ENCODE measurements around the gene ABHD17C.

Gene ABHD17C

DNA sequence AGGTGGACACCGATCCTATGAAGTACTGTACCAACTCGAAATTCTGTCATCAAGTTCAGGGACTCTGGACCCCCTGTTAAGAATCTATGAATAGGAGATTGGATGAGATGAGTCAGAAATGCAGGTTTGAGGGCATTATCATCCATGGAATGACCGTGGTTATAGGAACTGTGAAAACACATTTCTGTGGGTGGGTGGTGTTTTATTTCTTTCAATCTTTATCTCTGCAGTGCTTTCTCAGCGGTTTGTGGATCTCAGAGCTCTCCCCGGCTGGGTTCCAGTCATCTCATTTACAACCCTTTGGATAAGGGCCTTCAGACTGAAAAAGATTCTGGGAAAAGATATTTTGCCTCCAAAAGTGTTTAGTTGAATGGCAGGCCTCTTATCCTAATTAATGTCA lies 5.4 kb upstream of the ABHD17C start:
- DNase-seq (ENCODE audit: low read depth, low spot score) = no peak

DNA sequence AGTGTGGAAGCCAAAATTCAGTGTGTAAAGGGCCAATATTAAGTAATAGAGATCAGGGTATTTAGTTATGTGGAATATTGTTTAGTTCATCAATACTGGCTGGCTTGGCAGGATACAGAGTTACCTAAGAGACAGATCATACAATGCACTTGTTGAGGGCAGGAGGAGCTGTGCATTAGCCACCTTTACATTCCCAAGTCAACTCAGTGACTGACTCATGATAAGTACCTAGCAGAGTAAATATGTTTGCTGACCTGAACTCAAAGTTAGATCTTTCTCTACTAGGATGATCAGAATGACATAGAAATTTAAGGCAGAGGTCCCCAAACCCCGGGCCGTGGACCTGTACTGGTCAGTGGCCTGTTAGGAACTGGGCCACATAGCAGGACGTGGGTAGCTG lies 3.5 kb upstream of the ABHD17C start:
- DNase-seq (ENCODE audit: low read depth, low spot score) = no peak

DNA sequence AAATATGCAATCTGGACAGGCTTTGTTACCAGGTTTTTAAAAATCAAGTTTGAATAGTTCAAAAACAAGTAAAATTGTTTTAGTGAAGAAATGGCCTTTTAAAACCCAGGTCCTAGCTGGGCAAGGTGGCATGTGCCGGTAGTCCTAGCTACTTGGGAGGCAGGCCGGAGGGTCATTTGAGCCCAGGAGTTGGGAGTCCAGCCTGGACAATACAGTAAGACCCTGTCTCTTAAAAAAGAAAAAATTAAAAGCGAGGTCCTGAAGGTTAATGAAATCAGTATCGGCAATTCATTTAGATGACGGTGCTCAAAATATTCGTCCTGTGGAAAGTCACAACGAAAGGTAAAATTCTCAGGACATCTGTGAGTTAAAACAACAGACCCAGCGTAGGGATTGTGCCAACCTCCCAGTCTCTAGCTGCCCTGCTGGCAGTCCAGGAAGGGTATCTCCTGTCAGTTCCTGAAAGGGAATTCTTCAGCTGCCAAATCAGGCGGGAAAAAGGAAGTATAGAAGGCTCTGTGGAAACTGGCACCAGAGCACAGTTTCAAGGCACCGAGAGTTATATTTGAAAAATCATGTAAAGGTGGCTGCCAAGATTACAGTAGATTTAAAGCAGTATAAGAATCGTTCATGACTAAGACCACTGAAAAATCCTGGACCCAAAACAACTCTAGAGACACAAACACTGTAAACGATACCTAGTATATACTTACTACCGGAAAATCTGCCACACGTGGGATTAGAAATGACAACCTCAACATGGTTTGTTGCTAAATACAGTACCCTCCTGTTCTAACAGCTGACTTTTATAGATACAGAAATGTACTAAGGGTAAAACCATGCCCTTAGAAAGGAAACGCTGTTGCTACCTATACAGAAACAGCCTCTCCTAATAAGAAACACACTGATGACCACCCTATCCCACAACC lies 1.2 kb upstream of the ABHD17C start:
- DNase-seq (ENCODE audit: low read depth, low spot score) = no peak

DNA sequence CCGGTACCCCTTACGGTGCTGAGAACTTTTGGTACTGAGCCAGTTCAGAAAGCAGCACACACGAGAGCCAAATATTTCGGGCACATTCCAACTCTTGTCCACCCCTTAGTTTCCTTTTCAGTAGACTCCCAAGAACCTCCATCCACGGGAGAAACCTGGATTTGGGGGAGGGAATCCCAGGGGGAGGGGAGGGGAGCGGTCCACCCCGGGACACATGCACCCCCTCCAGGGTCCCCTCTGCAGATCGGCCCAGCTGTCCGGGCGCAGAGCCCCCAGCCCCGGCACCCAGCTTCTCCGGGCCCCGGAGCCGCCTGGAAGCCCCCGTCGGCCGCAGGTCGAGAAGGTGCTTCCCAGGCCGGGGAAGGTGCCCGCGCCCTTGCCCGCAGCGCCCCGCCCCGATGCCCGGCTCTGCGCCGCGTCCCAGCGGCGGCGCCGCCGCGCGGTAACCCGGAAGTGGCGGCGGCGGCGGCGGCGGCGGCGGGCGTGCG lies 455 bp upstream of the ABHD17C start:
- no peak for DNase-seq (ENCODE audit: low read depth, low spot score)

DNA sequence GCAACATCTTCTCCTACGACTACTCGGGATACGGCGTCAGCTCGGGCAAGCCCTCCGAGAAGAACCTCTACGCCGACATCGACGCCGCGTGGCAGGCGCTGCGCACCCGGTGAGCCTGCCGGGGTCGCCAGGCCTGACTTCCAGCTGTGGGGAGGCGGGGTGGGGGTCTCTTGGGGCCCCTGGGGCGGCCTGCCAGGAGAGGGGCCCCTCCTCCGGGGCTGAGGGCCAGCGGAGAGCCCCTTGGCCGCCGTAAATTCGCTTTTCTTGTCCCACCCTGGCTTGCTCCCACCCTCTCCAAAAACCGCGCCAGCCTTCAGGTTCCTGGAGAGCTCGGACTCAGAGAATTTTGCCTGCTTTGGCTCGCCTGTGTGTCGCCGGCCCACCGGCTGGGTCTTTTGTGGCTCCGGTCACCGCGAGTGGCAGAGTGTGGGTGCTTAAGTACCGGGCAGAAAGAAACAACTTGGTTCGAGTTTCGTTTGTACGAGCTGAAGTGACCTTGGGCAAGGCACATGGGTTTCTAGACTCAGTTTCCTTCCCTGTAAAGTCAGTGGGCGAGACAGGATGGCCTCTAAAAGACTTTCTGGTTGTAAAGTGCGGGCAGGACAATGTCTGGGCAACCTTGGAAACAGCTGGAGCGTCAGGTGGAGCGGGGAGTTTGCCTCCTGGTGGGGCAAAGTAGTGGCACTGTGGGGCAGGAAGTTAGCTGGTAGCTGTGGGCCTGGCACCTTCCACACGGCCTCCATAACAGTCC lies 976 bp downstream of the ABHD17C start:
- DNase-seq (ENCODE audit: low read depth, low spot score) = no peak

DNA sequence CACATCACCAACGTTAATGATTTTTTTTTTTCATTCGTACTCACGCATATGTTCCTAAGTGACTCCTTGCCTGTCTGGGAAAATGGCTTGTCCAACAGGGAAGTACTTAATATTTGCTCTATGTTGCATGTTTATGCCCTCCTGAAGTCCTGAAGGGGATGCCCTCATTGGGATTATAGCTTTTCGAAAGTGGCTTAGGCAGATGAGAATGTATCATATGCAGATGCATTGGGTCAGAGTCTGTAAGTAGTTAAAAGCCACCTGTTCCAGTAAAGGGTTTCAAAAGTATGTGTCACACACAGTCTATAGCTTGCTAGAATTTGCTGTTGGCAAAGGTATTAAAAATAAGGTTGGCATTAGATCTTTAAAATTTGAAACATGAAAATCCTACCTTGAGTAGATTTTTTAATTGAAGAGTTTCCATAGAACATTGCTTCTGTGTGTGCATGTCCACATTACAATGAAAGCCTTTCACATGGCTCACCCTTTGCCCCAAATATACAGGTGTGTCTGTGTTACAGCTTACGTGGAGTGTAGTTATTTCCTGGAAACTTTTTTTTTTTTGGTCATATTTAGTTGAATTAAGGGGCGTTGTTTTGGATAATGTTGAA lies 2.1 kb downstream of the ABHD17C start:
- DNase-seq (ENCODE audit: low read depth, low spot score) = no peak

DNA sequence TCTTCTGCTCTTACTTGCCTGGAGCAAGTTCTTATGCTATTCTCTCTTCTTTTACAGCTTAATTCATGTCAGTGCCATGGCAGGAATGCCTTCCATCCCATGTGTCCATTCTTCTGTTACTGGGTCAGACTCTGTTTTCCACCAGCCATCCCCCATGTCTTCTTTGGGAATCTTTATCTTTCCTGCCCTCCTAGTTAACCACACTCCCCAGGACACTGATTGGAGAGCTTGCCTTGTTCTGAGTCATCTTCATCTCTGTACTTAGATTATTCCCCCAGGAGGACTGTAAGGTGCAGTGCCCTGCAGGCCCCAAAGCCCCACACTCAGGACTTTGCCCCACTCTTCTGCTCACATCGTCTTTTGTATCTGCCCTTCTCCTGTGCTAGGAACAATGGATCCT lies 3.6 kb downstream of the ABHD17C start:
- DNase-seq (ENCODE audit: low read depth, low spot score) = no peak

DNA sequence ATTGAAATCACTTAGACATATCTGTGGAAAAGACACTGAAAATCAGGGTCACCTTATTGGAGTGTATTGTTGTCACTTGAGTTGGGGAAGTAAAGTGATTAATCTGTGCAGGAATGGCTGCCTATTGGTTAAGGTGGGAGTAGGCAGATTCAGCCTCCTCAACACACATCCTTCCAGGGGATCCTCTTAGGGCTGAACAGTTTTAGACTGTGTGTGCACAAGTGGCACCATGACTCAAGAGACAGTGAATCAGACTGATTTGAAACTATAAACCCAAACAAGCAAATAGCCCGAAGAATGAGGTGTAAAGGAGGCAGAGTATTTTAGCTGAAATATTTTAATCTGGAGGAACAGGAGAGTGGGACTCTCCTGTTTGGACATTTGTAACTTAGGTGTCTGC lies 4.9 kb downstream of the ABHD17C start:
- DNase-seq (ENCODE audit: low read depth, low spot score) = no peak

DNA sequence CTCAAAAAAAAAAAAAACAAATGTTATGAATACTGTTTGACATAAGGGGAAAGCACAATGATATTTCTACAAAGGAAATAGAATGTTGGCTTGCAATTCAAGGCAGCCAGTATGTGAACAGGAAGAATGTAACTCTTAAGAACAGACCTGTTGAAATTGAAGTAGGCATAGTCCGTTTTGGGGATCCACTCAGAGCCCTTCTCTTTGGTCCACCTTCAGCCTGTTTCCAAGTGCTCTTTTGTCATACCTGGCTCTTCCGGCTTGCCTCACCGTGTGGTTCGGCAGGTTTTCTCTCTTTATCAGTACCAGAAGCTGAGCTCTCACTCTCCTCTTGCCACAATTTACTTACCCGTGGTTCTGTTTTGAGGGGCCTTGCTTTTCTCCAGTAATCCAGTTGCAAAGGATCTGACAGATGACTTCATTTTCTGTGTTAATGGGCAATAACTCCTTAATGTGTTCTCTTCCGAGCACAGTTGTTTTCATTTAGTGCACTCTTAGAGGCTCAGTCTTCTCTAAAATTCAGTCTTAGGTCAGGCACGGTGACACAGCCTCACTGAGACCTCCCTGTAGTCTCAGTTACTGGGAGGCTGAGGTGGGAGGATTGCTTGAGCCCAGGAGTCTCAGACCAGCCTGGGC lies 6.7 kb downstream of the ABHD17C start:
- no peak for DNase-seq (ENCODE audit: low read depth, low spot score)

DNA sequence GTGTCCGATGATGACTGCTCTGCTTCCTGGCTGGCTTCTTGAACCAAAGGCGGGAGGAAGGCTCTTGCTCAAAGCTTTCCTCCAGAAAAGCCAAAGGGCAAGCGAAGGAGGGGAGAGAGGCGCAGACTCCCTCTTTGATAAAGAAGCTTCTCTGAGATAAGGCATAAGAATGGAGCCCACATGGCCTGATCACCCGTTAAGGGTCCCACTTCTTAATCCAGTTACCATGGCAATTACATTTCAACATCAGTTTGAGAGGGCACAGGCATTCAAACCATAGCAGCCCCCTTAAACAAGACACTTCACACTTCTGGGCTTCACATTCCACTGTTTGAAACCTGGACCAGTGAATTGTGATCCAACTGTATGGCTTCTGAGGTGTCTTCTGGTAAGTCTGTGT lies 8.0 kb downstream of the ABHD17C start:
- DNase-seq (ENCODE audit: low read depth, low spot score) = no peak

DNA sequence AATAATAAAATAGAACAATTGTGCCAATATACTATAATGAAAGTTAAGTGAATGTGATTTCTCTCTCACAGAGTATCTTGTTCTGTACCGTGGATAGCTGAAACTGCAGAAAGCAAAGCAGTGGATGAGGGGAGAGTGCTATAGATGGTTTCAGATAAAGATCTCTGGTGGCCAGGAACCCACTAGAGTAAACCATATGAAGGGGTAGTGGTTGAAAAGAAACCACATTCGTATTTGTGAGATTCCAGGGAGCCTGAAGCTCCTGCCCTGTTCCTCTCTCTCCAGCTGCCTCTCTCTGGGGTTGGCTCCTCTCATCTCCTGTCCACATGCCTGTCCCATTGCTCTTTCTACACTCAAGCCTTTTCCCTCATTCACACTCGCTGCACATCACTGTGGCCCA lies 8.9 kb downstream of the ABHD17C start:
- DNase-seq (ENCODE audit: low read depth, low spot score) = no peak

DNA sequence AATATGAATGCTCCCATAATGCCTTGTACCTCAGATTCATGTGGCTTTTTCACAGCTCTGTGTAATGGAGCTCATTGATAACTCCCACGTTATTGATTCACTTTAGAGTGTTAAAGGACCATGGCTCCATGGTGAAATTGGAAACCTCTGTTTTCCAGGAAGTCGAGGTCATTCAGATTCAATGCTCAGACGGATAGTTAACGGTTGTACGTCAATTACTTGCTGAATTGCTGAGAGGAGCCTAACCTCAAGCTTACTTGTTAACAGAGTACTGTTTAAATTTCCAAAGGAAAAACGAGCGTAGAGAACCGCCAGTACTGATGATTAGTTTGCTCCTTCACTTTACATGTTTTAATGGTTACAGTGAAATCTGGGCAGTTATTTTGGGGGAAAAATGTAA lies 11.1 kb downstream of the ABHD17C start:
- no peak for DNase-seq (ENCODE audit: low read depth, low spot score)

DNA sequence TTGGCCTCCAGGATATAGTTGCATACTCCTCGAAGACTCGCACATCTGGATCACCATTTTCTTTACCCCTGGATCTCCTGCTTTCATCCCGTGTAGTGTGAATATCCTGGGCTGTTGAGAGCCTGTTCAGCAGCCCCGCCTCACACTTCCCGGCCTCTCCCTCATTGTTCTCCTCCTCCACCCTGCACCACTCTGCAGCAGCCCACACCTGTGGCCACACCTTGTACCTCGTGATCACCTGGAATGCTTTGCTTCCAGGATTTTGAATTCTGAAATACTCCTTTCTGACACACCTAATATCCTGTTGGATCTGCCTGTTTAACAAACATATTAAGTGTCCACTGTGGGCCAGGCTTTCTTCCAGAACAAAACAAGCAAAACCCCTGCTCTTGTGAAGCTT lies 14.4 kb downstream of the ABHD17C start:
- DNase-seq (ENCODE audit: low read depth, low spot score) = no peak

DNA sequence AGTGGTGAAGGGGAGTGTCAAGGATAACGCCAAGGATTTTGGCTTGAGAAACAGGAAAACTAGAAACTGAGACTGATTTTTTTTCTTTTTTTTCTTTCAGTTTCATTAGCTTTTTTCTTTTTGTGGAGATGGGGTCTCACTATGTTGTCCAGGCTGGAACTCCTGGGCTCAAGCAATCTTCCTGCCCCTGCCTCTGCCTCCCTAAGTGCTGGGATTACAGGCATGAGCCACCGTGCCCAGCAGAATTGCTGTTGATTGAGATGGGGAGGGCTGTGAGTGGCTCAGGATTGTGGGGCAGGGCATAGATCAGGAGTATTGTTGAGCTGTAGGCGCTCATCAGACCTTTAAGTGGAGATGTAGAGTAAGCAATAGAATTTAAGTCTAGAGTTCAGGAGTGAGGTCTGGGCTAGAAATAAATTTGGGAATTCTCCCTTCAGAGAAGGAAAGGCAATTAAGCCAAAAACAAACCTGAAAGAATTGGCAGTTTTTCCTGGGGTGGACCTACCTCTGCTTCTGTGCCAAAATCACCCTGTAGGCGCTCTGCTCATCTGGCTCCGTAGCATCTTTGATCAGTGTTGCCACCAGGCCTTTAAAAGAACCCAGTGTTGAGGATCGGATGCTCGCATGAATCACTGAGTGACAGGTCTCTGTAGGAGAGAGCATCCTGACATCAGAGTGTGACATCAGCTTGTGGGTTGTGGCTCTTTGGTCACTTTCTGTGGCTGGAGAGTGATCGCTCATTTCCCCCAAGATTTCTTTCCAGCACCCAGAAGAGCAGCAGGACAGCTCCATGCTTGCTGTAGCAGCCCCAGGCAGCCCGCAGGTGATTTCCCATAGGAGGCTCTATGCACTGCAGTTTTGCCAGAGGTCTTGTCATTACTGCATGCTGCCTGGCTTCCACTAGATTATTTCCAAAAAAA lies 15.8 kb downstream of the ABHD17C start:
- no peak for DNase-seq (ENCODE audit: low read depth, low spot score)

DNA sequence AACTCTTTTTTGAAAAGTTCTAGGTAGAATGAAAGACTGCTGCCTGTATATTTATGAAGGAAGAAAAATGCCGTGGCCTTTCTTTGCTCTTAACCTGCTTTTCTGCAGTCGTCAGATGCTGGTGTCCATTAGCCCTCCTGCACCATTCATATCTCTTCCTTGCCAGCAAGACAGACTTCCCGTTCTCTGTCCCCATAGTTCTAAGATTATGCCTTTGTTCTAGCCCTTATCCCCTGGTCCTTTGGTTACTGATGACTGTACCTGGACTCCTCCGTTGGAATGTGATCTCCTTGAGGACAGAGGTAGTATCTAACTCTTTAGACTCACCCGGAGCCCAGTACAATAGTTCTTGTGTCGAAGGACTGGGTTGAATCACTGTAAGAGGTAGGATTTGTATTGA lies 16.8 kb downstream of the ABHD17C start:
- DNase-seq (ENCODE audit: low read depth, low spot score) = no peak

DNA sequence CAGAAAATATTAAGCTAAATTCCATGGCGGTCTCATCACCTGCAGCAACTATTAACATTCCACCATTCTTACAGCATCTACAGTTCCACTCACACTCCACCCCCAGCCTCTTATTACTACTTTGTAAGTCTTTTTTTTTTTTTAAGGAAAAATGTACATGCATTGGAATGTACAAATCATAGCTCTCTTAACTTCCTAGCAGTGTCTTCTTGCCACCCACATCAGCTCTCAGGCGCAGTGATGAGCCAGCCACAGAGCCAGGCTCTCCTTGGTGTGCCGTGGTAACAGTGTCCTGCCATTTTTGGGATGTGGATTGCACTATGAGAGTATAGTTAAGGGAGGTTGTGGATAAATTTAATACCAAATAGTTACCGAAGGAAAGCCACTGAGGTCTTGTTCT lies 17.8 kb downstream of the ABHD17C start:
- no peak for DNase-seq (ENCODE audit: low read depth, low spot score)

DNA sequence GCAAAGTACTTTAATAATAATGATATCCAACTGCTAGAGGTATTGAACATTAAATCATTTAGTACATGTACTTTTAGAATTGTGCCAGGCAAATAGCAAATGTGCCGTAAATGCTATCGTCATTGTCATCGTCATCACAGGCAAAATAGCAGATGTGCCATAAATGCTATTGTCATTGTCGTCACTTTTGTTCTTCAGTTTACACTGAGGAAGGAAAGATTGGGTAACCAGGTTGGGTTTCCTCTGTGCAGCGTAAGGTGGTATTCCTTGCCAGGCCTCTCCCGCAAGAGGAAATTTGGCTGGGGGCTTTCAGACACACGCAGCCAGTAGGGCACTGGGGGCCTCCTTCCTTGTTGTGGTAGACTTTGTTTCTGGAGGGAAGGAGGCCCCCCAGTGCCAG lies 26.4 kb downstream of the ABHD17C start:
- DNase-seq (ENCODE audit: low read depth, low spot score) = no peak

DNA sequence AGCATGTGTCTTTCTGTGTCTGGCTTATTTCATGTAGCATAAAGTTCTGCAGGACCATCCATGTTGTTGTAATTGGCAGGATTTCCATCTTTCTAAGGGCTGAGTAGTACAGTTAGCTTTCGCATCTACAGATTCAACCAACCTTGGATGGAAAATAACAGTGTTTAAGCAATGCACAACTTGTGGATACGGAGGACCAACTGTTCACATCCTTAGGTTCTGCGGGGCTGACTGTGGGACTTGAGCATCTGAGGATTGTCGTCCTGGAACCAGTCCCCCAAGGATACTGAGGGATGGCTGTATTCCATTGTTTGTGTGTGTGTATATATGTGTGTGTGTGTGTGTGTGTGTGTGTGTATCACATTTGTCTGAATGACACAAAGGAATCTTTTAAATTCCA lies 27.7 kb downstream of the ABHD17C start:
- no peak for DNase-seq (ENCODE audit: low read depth, low spot score)

DNA sequence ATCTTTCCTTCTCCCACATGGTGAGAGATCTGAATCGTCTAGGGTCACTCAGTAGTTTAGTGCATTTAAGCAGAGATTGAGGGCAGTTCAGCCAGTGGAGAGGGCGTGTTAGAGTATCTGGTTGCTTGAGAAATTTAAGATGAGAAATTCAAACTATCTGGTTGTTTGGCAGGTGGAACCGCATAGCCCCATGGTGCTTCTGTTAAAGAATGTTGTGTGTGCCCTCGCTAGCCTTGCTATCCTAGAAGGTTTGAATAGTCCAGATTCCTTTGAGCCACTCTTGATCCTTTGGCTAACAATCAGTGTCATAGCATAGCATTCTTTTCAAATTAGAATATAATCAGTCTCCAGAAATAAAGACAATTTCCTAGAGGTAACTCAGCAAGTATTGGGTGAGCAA lies 32.1 kb downstream of the ABHD17C start:
- no peak for DNase-seq (ENCODE audit: low read depth, low spot score)

DNA sequence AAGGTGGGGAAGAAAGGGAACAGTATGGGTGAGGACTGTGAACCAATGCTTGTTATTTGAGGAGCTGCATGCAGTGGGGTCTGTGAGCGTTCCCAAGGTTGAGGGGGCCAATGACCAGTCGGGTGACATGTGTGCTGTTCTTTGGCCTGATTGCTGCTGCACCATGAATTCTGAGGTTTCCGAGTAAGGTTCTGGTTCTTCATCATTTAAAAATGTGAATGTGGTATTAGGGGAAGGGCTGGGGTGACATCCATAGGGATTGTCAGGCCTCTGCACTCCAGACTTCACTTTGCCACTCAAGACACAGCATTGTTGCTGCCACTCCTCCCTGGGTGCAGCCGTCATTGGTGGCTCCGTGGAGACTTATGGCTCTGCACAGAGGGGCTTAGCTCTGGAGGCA lies 32.5 kb downstream of the ABHD17C start:
- DNase-seq (ENCODE audit: low read depth, low spot score) = no peak

DNA sequence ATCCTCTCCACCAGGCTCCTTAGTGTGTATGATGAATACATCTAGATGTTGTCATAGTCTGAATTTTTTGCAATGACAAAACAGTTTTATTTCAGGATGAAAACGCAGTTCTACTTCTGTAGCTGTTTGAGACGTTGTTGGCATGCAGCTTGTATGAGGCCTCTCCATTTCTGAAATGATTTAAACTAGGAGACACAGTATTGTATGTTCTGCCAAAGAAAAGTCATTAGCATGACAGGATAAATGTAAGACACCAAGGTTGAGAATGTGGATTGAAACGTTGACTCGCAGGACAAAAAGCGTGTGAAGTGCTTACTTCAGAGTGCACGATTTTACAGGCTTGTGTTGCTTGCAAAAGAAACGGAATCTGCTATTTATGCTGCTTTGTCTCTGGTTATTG lies 35.3 kb downstream of the ABHD17C start:
- no peak for DNase-seq (ENCODE audit: low read depth, low spot score)

All from activated CD4-positive, CD25-positive, alpha-beta regulatory T cell treated with anti-CD3 and anti-CD28 coated beads, Interleukin-2, amount 50 U/mL, for 16 hours (primary cell).